D721Med (cell line): ENCODE measurements around the gene NKIRAS1.
"Not testable (repeated sequence)": the region's sequence is repeated elsewhere in the genome, so short reads cannot be mapped to it uniquely, and the experiment has no call there.

Experiments used
- DNase-seq: peaks from one replicate; pipeline ENCODE4 v3.0.0; 2011; ENCODE audit warnings: low spot score; ENCODE audit not compliant: insufficient read length
- FAIRE-seq: peaks from 2 replicates; lab custom pipeline; 2011; peaks lifted over from hg19 to GRCh38; lab: Jason Lieb, UNC
- TF ChIP-seq, protein P1 (sequence below): IDR thresholded peaks from 2 replicates; pipeline ENCODE4 v1.5.1; 2012; ENCODE audit warnings: mild to moderate bottlenecking, control low read depth; ENCODE audit not compliant: insufficient read depth; ENCODE audit errors: missing control alignments

NKIRAS1 gene

DNA sequence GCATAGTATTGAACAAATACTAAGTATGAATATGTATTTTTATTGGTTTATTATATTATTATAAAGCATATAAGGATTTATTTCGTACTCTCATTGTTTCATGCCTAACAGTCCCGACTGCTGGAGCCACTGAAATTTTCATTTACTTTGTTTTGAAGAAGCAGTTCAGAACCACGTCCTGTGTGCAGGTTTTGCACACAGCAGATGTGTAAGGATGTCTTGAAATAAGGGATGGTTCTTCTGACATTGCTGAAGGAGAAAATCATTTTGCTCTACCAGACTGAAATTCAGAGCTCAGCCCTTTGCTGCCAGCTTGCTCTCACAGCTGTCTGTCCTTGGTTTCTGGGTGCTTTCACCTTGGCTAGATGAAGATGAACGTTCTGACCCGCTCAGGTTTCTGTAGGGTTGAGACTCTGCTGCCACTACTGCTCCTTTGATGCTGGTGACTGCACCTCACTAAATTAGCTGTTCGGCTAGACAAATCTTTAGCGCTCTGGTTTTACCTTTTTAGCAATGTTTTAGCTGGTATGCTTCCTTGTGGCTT is 56.9 kb downstream of the NKIRAS1 start:
- DNase-seq, result no peak
- no peak for FAIRE-seq
- TF ChIP-seq, protein P1, sequence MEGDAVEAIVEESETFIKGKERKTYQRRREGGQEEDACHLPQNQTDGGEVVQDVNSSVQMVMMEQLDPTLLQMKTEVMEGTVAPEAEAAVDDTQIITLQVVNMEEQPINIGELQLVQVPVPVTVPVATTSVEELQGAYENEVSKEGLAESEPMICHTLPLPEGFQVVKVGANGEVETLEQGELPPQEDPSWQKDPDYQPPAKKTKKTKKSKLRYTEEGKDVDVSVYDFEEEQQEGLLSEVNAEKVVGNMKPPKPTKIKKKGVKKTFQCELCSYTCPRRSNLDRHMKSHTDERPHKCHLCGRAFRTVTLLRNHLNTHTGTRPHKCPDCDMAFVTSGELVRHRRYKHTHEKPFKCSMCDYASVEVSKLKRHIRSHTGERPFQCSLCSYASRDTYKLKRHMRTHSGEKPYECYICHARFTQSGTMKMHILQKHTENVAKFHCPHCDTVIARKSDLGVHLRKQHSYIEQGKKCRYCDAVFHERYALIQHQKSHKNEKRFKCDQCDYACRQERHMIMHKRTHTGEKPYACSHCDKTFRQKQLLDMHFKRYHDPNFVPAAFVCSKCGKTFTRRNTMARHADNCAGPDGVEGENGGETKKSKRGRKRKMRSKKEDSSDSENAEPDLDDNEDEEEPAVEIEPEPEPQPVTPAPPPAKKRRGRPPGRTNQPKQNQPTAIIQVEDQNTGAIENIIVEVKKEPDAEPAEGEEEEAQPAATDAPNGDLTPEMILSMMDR, result no peak

DNA sequence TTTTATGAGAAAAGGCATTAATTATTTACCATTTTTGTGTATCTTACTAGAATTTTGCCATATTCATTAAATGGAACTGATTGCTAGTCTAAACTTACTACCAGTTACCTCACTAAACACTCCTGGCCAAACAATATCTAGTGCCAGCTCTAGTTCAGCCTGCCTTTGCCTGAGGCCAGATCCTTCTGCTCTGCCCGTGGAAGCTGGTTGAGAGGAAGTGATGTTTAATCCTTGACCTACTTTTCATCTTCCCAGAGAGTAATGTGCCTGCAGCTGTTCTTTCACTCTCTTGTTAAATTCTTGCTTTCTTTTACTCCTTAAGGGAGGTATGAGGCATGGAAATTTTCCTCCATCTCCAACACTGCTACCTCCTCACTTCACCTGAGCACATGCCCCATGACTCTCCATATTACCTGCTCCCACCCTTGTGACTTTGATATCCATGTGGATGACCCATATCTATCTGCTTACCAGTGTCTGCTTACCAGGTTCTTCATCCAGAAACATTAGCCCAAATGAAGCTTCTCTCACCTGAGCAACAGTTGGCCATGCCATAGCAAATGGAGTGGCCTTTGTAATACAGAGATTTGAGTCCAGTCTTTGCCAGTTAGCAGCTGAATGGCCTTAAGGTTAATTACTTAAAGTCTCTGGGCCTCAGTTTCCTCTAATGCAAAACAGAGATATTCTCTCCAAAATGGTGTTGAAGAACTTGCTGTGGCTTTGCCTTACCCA is 57.6 kb downstream of the NKIRAS1 start:
- TF ChIP-seq, protein P1, result no peak
- no peak for DNase-seq
- no peak for FAIRE-seq

DNA sequence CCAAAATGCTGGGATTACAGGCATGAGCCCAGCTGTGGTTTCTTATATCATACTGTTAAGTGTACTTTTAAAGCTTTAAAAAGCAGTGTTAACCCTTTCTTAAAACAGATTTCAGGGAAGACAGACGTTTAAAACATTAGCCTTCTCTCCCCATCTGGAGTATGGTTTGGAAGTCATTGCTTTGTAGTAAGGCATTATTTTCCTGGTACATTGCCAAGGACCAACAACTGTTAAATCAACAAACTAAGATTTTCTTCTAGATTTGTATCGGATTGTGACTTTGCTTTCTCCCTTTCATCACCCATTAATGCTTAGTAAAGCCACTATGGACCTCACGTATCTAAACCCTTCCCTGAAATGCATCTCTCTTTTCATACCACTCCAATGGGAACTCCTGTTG is 60.5 kb downstream of the NKIRAS1 start:
- DNase-seq (no peak), FAIRE-seq (no peak)
- TF ChIP-seq, protein P1, result no peak

DNA sequence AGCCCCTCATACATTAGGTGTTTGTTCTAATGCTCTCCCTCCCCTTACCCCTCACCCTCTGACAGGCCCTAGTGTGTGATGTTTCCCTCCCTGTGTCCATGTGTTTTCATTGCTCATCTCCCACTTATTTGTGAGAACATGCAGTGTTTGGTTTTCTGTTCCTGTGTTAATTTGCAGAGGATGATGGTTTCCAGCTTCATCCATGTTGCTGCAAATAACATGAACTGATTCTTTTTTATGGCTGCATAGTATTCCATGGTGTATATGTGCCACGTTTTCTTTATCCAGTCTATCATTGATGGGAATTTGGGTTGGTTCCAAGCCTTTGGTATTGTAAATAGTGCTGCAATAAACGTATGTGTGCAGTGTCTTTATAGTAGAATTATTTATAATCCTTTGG is 67.3 kb downstream of the NKIRAS1 start:
- not testable (repeated sequence) for FAIRE-seq

DNA sequence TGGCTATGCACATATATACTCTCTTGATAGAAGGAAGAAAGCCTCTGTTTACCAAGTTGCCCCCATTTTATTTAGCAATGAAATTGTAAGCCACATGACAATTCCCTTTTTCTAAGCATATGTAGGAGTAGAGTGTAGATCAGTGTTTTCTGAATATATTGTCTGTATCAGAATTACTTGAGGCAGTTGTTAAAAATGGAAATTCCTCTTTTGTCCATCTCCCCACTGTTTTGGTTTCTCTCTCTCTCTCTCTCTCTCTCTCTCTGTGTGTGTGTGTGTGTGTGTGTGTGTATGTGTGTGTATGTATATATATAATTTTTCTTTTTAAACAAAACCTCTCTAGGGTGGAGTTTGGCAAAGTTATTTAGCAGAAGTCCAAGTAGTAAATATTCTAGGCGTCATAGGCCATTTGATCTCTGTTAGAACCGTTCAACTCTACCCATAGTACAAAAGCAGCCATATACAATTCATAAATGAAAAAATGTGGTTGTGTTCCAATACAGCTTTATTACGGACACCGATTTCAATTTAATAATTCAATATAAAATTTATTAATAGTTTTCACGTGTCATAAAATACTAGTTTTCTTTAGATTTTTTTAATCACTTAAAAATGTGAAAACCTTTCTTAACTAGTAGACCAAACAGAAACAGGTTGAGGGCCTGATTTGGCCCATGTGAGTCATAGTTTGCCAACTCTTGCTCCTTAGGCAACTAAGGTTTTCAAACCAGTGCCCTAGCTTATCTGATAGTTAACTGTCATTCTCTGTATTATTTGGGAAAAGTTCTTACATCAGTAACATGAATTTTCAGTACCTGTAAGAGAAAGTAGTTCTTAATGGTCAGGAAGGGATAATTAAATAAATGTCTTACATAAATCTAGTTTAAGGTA is 71.2 kb downstream of the NKIRAS1 start:
- DNase-seq (no peak), FAIRE-seq (no peak)
- TF ChIP-seq, protein P1, result no peak

More for the DNA sequence above, 67.3 kb downstream of the NKIRAS1 start:
- DNase-seq, result not testable (repeated sequence)

DNA sequence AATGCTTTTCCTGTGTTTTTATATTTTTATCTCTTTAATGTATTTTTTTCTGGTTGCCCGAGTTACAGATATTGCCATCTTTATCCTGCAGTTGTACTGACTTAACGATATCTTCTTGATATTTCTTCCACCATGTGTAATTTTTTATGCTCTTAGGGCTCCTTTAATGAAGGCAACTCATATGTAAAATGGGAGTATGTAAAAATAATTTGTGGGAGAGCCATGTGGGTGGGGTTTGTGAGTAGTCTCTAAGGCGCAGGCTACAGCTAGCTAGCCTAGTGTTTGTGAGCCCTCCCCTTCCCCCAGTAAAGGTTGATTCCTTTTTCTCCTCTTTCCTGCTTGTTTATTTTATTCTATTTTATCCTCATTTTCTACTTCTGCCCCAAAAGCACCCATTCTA is 72.9 kb downstream of the NKIRAS1 start:
- FAIRE-seq, result no peak
- DNase-seq, result no peak
- TF ChIP-seq, protein P1, result no peak
